DMS114 treated with DMSO at 0.1 percent for 48 hours (cell line): ENCODE results near the gene PRKAR1B.
"Not testable (repeated sequence)": the region's sequence is repeated elsewhere in the genome, so short reads cannot be mapped to it uniquely, and the experiment has no call there.

Source experiments
- DNase-seq: peaks from one replicate; lab custom pipeline; 2025; ENCODE audit not compliant: unreplicated experiment; lab: John Stamatoyannopoulos, UW

The PRKAR1B gene

GRCh38 chr7:651032-651728 is 75.9 kb downstream of the PRKAR1B start:
- DNase-seq: no peak

DNA sequence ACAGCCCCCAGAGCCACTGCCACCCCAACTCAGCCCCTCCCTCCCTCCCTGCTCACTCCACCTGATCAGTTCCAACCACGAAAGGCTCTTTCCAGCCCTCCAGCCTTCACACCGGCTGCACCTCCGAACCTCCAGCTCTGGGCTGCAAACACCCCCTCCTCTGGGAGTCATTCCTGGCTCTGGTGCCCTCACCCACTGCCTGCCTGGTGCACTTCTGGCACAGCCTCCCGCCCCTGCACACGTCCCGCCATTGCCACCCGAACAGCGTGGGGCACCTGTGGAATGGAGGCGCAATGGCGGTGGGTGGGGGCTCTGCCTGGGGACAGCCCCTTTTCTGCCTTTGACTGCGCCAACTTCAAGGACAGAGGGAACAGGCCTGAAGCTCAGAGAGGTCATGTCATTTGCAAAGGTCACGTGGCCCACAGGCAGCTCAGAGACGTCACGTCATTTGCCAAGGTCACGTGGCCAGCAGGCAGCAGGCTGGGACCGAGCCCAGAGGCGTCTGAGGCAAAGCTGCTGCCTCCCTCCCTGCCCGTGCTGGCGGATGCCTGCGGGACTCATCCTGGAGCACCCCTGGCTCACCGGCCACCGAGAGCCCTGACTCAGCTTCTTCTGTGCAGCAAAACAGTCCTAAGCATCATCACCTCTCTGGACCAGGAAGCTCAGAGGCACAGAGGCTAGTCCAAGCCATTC is 76.6 kb downstream of the PRKAR1B start:
- DNase-seq: no peak

GRCh38 chr7:646951-647350 is 80.1 kb downstream of the PRKAR1B start:
- DNase-seq: no peak

GRCh38 chr7:646487-646886 is 80.6 kb downstream of the PRKAR1B start:
- DNase-seq: no peak

DNA sequence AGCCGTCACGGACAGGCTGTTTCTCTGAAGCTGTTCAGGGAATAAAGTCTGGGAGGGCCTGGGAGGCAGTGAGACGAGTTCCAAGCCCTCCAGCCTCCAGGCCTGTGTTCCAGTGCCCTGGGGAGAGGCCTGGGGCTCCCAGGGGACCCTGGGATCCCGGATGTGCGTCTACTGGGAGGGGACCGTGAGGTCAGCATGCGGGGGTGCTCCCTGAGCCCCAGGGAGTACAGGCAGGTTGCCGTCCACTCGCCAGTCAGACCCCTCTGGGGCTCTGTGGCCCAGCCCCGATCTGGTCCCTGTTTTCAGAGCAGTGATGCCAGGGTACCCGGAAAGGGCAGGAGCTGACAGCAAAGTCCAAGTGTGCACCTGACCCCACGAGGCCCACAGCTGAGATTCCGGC is 81.5 kb downstream of the PRKAR1B start:
- DNase-seq: no peak

GRCh38 chr7:644381-645305 is 82.4 kb downstream of the PRKAR1B start:
- DNase-seq: no peak

GRCh38 chr7:641966-642365 is 85.1 kb downstream of the PRKAR1B start:
- DNase-seq: no peak

DNA sequence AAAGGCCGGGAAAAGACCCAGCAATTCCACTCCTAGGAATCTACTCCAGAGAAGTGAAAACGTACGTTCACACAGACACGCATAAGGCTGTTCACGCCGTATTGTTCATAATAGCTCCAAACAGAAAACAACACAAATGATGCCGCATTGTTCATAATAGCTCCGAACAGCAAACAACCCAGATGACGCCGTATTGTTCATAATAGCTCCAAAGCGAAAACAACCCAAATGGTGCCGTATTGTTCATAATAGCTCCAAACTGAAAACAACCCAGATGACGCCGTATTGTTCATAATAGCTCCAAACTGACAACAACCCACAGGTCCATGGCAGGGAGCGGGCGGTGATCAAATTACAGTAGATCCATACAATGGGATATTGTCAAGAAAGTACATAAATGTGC is 85.8 kb downstream of the PRKAR1B start:
- DNase-seq: peak; percentile 80

GRCh38 chr7:638256-639011 is 88.6 kb downstream of the PRKAR1B start:
- no peak for DNase-seq

- DNase-seq: no peak
Observed at GRCh38 chr7:637826-638225, 89.3 kb downstream of the PRKAR1B start.

DNA sequence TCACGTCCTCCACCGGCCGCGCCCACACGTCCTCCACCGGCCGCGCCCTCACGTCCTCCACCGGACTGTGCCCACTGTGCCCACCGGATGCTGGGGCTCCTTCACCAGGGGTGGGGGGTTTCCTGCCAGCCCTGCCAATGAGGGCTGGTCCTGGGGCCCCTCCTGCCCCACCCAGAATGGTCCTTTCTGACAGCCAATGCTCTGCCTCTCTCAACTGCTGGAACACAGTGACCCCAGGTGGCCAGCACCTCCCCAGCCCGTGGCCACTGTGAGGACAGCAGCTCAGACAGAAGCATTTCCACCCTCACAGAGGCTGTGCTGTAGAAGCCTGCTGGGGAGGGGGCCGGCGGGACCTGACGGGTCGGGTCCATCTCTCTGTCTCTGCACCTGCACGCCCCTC is 90.7 kb downstream of the PRKAR1B start:
- DNase-seq: peak; percentile 42

DNA sequence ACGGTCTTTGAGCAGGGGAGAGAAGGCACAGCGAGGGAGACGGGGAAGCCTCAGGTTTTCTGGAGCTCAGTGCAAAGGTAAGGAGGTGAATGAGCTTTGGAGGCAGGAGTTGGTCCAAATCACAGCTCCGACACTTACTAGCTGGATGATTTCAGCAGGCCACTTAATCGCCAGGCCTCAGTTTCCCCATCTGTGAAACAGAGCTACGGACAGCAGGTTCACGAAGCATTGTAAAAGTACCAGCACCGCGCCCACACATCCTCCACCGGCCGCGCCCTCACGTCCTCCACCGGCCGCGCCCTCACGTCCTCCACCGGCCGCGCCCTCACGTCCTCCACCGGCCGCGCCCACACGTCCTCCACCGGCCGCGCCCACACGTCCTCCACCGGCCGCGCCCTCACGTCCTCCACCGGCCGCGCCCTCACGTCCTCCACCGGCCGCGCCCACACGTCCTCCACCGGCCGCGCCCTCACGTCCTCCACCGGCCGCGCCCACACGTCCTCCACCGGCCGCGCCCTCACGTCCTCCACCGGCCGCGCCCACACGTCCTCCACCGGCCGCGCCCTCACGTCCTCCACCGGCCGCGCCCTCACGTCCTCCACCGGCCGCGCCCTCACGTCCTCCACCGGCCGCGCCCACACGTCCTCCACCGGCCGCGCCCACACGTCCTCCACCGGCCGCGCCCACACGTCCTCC is 91.2 kb downstream of the PRKAR1B start:
- not testable (repeated sequence) for DNase-seq

DNA sequence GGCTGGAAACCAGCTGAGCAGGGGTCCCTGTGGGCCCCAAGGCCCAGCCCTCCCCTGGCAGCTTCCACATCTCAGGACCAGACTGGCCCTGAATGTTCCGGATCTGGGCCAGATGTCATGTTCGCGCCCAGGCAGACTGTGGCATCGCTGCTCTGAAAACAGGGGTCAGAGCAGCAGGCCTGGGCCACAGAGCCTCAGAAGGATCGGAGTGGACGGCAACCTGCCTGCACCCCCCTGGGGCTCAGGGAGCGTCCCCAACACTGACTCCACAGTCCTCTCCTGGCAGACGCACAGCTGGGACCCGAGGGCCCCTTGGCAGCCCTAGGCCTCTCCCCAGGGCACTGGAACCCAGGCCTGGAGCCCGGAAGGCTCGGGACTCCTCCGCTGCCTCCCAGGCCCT is 91.9 kb downstream of the PRKAR1B start:
- DNase-seq: no peak

DNA sequence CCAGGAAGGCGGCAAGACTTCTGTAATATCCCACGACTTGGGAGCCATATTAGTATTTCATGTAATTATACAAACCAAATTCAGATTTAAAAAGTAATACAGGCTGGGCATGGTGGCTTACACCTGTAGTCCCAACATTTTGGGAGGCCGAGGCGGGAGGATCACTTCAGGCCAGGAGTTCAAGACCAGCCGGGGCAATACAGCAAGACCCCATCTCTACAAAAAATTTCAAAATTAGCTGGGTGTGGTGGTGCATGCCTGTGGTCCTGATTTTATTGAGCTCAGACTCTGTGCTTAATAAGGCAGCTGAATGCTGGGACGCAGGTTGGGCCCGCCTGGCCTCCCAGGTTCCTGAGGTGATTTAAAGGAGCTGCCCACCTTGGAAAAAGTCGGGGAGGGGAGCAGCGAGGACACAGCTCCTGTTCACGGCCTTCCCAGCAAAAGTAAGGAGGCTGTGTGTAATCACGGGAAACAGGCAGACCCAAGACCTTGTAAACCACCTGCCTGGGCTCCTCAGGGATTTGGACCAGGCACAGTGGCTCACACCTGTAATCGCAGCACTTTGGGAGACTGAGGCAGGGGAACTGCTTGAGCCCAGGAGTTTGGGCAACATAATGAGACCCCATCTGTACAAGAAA is 93.6 kb downstream of the PRKAR1B start:
- no peak for DNase-seq

DNA sequence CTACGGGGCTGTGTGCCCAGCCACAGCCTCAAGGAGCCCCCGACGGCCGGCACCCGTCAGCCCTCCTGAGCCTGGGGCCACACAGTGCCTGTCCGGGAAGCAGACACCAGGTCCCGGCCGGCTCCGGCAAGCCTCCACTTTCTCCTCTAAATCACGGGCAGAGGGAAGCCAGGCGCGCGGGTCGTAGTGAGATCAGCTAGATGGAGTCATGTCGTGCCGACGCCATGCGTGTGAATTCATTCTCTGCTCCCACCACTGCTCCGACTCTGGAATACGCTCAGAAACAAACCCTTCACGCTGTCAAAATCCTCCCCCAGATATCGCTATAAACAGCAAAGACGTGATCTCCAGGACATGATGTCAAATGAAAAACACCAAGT is 94.3 kb downstream of the PRKAR1B start:
- DNase-seq: no peak

- DNase-seq: no peak
Observed at GRCh38 chr7:631964-632830, 94.9 kb downstream of the PRKAR1B start.

- DNase-seq: no peak
Observed at GRCh38 chr7:631291-631711, 95.8 kb downstream of the PRKAR1B start.

DNA sequence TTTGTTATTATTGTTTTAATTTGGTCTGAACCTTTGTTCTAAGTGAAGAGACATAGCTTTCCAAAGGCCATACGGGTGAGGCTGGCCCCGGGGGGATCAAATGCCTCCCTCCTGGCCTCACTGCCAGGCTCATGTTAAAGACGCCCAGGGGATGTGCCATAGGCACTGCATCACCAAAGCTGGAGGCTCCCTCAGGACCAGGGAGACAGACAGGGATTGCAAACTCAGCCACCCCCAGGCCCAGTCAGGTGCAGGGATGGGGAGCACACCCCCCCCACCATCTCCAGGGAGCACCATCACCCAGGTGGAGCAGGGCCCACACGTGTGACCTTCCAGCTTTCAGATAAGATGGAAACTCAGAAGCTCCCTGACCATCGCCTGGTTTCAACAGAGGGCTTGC is 96.5 kb downstream of the PRKAR1B start:
- DNase-seq: no peak

DNA sequence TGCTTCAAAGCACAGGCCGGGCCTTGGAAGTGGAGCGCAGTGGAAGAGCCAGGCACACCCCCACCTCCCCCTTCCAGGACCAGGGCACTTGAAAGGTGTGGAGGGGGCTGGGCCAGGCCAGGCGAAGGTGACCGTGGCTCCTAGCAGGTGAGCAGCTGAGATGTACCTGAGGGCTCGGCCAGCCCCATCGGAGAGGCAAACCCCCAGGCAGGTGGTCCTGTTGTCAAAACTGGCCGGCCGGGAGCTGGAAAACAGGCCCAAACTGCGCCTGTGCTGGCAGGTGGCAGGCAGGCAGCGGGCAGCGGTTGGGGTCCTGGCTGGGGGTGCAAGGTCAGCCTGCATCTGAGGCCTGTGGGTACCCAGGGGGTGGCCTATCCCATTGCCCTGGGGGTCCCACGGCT is 97.0 kb downstream of the PRKAR1B start:
- no peak for DNase-seq
